Measurements from ENCODE around the gene PDX1. TPM values are rescaled to one million over a fixed set of nuclear protein-coding genes. Genes with fewer than 3 reads are reported as not detected.

PDX1 gene
- total RNA-seq, 1 experiment from 2014 or later, result 0.51 TPM

GRCh38 chr13:27970382-27971235, 50.8 kb downstream of the PDX1 start:
- DNase-seq (ENCODE audit: low spot score), result no peak

- no peak for DNase-seq (ENCODE audit: low spot score)
Observed at GRCh38 chr13:27971236-27971645, 51.4 kb downstream of the PDX1 start.

- no peak for DNase-seq (ENCODE audit: low spot score)
Observed at GRCh38 chr13:27971776-27972477, 52.1 kb downstream of the PDX1 start.

GRCh38 chr13:27972478-27972820, 52.6 kb downstream of the PDX1 start:
- no peak for DNase-seq (ENCODE audit: low spot score)

- no peak for DNase-seq (ENCODE audit: low spot score)
Observed at GRCh38 chr13:27973291-27973690, 53.5 kb downstream of the PDX1 start.

GRCh38 chr13:27973961-27974662, 54.3 kb downstream of the PDX1 start:
- DNase-seq (ENCODE audit: low spot score), result no peak

Small RNAs within 50 kb of the gene (small RNA-seq; reads per million reads assigned to genes)
- not detected for gene ATP5F1EP2

Other genes starting within 250 kb of the PDX1 start
- not detected in 2 replicates for gene GSX1, start 127.5 kb upstream of the PDX1 start, total RNA-seq (2014; rRNA removed; shearing (Covaris generic))
- 4.1 and 5.4 TPM in 2 replicates for gene CDX2, start 49.3 kb downstream of the PDX1 start, total RNA-seq (2014; rRNA removed; shearing (Covaris generic))
- not detected in 2 replicates for gene URAD, start 68.7 kb downstream of the PDX1 start, total RNA-seq (2014; rRNA removed; shearing (Covaris generic))
- not detected in 2 replicates for gene FLT3, start 180.6 kb downstream of the PDX1 start, total RNA-seq (2014; rRNA removed; shearing (Covaris generic))
- gene PAN3, start 218.5 kb downstream of the PDX1 start, total RNA-seq (2014; rRNA removed; shearing (Covaris generic)), result 23.8 and 27.3 TPM in 2 replicates